Measurements from ENCODE around the gene COL4A2. TPM values are rescaled to one million over a fixed set of nuclear protein-coding genes. Genes with fewer than 3 reads are reported as not detected.
"Not testable (repeated sequence)": the region's sequence is repeated elsewhere in the genome, so short reads cannot be mapped to it uniquely, and the experiment has no call there.

The COL4A2 gene
- total RNA-seq, 4 donors from 2014 or later, result 51.2 to 85.8 (median 70.5) TPM

DNA sequence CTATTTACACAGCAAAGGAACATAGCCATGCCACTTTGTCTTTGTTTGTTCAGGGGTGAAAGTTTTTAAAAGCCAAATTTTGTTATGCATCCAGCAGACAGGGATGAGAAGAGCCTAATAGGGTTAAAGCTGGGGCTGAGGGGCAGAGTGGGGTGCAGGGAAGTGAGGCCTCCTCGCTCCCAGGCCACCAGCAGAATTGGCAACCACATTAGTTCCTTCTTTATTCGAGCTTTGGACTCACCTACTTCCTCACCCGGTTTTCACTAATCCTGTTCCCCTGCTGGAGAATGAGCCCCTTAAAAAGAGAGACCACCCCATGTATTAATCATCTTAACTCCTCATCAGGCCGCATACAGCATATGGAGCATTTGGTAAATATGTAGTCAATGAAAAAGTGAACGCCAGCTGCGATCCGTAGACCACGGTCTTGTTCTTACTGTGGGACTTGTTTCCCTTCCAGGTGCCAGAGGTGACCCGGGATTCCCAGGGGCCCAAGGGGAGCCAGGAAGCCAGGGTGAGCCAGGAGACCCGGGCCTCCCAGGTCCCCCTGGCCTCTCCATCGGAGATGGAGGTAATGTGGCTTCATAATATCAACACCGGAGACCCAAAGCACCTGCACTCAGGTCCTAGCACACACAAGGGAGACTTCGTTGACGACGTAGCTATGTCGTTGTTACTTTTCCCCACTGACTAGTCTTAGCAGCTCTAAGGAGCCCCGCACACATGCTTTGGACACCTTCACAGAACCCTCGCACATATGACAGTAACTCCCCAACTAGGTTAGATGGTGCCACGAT lies 142.3 kb downstream of the COL4A2 start:
- Histone ChIP-seq H3K4me3 (no peak overlapping the region), H3K27ac (no peak overlapping the region), H3K4me1 (no peaks in the 10 kb centered on the region), H3K9me3 (no peaks in the 10 kb centered on the region), H3K27me3 (no peaks in the 10 kb centered on the region), H3K36me3 (peaks cover 0 to 24% of the 10 kb centered on the region in 2 donors)
- ATAC-seq (no peak), DNase-seq (no peak)
- in situ Hi-C loops (cut with MboI; ENCODE audit: low sequenced_read_pairs in 4 of 4), result loop anchor here in 2 of 4 donors (10.0 to 25.0 kb wide), 3 partner anchors 113 to 363 kb away; partner anchors contain the start of gene RAB20 (in 1 of the 2)
- TF ChIP-seq, protein P1, sequence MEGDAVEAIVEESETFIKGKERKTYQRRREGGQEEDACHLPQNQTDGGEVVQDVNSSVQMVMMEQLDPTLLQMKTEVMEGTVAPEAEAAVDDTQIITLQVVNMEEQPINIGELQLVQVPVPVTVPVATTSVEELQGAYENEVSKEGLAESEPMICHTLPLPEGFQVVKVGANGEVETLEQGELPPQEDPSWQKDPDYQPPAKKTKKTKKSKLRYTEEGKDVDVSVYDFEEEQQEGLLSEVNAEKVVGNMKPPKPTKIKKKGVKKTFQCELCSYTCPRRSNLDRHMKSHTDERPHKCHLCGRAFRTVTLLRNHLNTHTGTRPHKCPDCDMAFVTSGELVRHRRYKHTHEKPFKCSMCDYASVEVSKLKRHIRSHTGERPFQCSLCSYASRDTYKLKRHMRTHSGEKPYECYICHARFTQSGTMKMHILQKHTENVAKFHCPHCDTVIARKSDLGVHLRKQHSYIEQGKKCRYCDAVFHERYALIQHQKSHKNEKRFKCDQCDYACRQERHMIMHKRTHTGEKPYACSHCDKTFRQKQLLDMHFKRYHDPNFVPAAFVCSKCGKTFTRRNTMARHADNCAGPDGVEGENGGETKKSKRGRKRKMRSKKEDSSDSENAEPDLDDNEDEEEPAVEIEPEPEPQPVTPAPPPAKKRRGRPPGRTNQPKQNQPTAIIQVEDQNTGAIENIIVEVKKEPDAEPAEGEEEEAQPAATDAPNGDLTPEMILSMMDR (IDR thresholded peaks at IDR 0.05 in 4 of 5, conservative IDR thresholded peaks at IDR 0.05 in 1 of 5), result no peak
- TF ChIP-seq POLR2A (IDR thresholded peaks at IDR 0.05), result no peak
- intact Hi-C loops (cut with DNase I; ENCODE audit: low total_unique reads), result no loop called here

DNA sequence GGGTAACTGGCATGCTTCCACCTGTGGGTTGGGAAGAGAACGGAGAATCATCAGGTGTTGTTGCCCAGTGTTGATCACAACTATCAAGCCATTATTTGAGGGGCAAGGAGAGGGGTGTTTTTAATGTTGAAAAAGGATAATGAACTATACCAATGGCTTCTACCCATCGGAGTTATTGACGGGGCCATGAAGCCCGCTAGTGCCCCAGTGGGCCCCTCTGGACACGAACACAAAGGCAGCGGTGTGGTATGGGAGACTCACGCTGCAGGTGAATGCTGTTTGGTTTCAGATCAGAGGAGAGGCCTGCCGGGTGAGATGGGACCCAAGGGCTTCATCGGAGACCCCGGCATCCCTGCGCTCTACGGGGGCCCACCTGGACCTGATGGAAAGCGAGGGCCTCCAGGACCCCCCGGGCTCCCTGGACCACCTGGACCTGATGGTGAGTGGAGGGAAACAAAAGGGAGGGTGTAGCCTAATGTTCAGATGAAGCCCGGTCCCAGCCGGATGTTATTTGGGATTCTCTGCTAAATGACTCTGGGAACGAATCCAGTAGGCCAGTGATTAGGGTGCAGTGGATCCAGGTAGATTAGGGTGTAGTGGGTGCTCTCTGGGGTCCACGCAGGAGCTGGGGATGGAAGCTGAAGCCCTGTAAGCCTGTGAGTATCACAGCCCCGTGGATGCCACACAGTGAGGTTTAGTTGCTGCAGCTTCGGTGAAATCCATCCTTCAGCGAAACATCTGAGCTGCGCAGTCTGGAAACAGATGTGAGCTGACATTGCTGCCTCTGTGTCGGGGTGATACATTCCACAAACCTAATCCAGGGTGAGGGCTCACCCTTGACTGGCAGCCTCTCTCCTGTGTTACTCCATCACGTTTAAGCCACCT lies 143.2 kb downstream of the COL4A2 start:
- Histone ChIP-seq H3K4me1 (no peaks in the 10 kb centered on the region), H3K9me3 (no peaks in the 10 kb centered on the region), H3K27me3 (no peaks in the 10 kb centered on the region), H3K4me3 (no peak overlapping the region), H3K36me3 (peaks cover 0 to 24% of the 10 kb centered on the region in 2 donors), H3K27ac (no peak overlapping the region)
- in situ Hi-C loops (cut with MboI; ENCODE audit: low sequenced_read_pairs in 4 of 4) (loop anchor here in 2 of 4 donors (10.0 to 25.0 kb wide), 3 partner anchors 112 to 362 kb away; partner anchors contain the start of gene RAB20 (in 1 of the 2)), intact Hi-C loops (cut with DNase I; ENCODE audit: low total_unique reads) (no loop called here)
- ATAC-seq, result no peak
- no peak for DNase-seq
- TF ChIP-seq, protein P1 (IDR thresholded peaks at IDR 0.05 in 4 of 5, conservative IDR thresholded peaks at IDR 0.05 in 1 of 5), result no peak
- TF ChIP-seq POLR2A (IDR thresholded peaks at IDR 0.05), result no peak

DNA sequence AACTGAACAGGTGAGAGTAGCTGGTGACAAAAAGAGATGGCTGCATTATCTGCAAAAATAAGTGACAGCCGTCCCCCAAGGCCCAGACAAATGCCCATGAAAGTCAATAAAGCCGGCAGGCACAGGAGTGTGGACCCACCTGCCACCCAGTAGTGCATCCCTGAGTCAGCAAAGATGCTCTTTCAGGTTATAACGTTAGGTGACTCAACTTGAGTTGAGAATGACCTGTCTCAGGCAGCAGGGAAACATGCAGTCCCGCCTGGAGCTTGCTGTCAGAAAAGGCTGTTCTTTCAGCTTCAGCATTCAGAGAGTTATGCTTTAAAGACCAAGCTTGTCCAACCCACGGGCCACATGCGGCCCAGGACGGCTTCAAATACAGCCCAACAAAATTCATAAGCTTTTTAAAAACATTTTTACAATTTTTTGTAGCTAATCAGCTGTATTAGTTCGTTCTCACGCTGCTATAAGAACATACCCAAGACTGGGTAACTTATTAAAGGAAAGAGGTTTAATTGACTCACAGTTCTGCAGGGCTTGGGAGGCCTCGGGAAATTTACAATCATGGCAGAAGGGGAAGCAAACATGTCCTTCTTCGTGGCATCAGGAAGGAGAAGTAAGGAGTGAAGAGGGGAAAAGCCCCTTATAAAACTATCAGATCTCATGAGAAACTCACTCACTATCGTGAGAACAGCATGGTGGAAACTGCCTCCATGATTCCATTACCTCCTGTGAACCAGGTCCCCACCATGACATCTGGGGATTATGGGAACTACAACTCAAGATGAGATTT lies 144.1 kb downstream of the COL4A2 start:
- TF ChIP-seq, protein P1 (IDR thresholded peaks at IDR 0.05 in 4 of 5, conservative IDR thresholded peaks at IDR 0.05 in 1 of 5), result no peak
- no peak for TF ChIP-seq POLR2A (IDR thresholded peaks at IDR 0.05)
- ATAC-seq (no peak), DNase-seq (no peak)
- in situ Hi-C loops (cut with MboI; ENCODE audit: low sequenced_read_pairs in 4 of 4), result loop anchor here in 2 of 4 donors (10.0 to 25.0 kb wide), 3 partner anchors 111 to 361 kb away; partner anchors contain the start of gene RAB20 (in 1 of the 2)
- Histone ChIP-seq H3K27me3 (no peaks in the 10 kb centered on the region), H3K27ac (no peak overlapping the region), H3K4me3 (no peak overlapping the region), H3K9me3 (no peaks in the 10 kb centered on the region), H3K4me1 (no peaks in the 10 kb centered on the region), H3K36me3 (peaks cover 0 to 20% of the 10 kb centered on the region in 2 donors)
- intact Hi-C loops (cut with DNase I; ENCODE audit: low total_unique reads), result no loop called here

DNA sequence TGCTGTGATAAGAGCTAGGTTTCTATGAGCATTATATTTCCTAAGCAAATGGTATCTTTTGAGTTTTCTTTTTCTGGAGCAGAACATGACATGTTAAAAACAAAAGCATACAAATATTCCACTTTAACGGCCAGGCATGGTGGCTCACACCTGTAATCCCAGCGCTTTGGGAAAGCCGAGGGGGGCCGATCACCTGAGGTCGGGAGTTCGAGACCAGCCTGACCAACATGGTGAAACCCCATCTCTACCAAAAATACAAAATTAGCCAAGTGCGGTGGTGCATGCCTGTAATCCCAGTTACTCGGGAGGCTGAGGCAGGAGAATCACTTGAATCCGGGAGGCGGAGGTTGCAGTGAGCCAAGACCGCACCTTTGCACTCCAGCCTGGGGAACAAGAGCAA lies 146.0 kb downstream of the COL4A2 start:
- ATAC-seq; H3K4me1 ChIP-seq; H3K4me3 ChIP-seq; H3K9me3 ChIP-seq; H3K36me3 ChIP-seq; H3K27me3 ChIP-seq; intact Hi-C loops (cut with DNase I; ENCODE audit: low total_unique reads); H3K27ac ChIP-seq; DNase-seq: not testable (repeated sequence)
- in situ Hi-C loops (cut with MboI; ENCODE audit: low sequenced_read_pairs in 4 of 4), result loop anchor here in 2 of 4 donors (10.0 to 25.0 kb wide), 3 partner anchors 109 to 359 kb away; partner anchors contain the start of gene RAB20 (in 1 of the 2)
